Islet of Langerhans (tissue), 1 donor: ENCODE results near the gene GGA1.
"Not testable (repeated sequence)": the region's sequence is repeated elsewhere in the genome, so short reads cannot be mapped to it uniquely, and the experiment has no call there.

Experiments
- FAIRE-seq: peaks from one replicate; lab custom pipeline; 2011; peaks lifted over from hg19 to GRCh38; lab: Jason Lieb, UNC

Gene GGA1

DNA sequence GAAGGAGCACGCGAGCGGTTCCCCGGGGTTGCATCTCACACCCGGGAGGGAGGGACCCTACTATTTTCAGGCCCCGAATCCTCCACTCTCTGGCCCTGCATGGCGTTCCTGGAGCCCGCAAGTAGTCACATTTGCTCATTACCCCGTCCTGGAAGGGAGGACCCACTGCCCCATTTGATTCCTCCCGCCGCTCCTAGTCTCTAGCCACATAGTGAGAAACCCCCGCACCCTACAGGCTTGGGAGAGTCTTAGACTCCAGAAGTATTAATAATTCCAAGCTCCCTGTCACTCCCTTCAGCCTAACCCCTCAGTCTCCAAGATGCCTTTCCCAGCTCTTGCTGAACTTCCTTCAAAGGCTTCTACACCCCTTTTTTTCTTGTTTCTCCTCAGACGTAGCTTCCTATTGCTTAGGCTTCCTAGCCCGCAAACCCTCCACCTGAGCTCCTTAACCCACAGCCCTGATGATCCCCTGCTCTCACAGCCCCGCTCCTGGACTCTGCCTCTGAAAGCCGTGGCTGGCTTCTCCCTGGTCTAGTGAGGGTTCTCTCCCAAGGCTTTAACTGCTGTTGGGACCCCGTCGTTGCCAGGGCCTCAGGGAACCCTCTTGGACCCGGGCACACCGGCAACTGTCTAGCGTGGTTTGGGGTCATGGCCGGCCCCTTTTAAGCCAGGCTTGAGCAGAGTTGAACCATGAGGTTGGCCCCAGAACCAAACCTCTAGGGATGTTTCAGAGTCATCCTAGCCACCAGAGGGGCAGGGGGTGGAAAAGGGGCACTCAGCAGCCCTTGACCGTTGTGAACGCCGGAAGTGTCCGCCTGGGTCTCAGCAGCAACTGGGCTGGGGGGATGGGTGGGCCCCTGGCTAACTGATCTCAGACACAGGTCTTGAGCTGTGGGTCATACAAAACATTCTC is 862 bp downstream of the GGA1 start:
- no peak for FAIRE-seq

DNA sequence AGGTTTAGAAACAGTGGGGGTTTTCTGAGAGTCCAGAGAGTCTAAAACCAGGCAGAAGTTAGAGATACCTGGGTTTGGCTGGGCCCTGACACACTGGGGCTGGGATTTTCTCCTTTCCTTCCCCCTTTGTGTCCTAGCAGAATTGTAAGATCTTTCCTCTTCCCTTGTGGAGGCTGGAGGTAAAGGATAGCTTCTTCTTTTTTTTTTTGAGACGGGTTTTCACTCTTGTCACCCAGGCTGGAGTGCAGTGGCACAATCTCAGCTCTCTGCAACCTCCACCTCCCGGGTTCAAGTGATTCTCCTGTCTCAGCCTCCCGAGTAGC is 1.5 kb downstream of the GGA1 start:
- FAIRE-seq, result not testable (repeated sequence)

- FAIRE-seq, result no peak
Observed at GRCh38 chr22:37610480-37611129, 2.0 kb downstream of the GGA1 start.

DNA sequence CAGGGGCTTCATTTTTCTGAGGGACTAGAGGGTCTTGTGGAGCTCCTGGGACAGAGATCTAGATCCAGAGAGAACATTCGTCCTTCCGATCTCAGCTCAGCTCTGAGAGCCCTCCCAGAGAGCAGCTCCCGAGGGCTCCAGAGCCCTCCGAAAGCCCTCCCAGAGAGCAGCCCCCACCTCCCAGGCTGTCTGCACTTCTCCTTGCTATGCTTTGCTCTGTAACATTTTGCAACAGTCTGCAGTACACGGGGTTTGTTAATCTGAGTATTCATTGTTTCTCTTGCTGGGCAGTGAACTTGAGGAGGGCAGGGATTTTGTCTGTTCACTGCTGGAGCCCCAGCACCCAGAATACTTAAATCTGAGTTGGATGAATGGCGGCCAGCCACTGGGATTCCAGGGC is 2.6 kb downstream of the GGA1 start:
- FAIRE-seq, result no peak

- FAIRE-seq, result no peak
Observed at GRCh38 chr22:37616201-37617083, 7.8 kb downstream of the GGA1 start.

DNA sequence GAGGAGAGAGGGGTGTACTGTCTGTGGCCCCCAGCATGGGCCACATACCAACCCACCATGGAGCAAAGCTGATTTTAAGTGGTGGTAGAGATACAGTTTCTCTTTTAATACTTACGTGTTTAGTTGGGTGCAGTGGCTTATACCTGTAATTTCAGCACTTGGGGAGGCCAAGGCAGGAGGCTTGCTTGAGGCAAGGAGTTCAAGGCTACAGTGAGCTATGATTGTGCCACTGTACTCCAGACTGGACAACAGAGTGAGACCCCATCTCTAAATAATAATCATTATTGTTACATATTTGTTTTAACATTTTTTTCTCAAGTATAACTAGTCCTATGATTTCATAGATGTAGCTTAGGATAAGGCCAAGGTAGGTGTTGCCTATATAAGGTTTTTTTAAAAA is 8.8 kb downstream of the GGA1 start:
- no peak for FAIRE-seq

- no peak for FAIRE-seq
Observed at GRCh38 chr22:37618072-37618656, 9.5 kb downstream of the GGA1 start.

- FAIRE-seq, result no peak
Observed at GRCh38 chr22:37618674-37619073, 10.0 kb downstream of the GGA1 start.

GRCh38 chr22:37619991-37620390 is 11.4 kb downstream of the GGA1 start:
- FAIRE-seq, result no peak

DNA sequence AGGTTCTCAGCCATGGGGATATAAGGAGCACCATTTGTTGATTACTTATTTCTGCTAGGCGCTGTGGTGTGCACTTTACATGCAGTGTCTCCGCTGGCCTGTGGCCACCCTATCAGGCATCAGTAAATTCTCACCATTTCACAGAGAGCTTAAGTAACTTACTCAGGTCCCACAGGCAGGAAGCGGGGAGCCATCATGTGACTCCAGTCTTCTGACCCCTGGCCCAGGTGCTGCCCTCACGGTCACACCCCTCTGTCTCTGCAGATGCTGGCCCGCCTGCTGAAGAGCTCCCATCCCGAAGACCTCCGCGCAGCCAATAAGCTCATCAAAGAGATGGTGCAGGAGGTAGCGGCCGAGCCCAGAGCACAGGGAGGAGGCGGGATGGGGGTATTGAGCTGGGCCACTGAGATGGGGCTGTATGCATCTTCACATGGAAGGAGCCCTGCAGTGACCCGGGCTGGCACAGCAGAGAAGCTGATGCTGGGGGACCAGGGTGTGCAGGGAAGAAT is 12.8 kb downstream of the GGA1 start:
- no peak for FAIRE-seq

GRCh38 chr22:37623075-37624016 is 14.7 kb downstream of the GGA1 start:
- no peak for FAIRE-seq

DNA sequence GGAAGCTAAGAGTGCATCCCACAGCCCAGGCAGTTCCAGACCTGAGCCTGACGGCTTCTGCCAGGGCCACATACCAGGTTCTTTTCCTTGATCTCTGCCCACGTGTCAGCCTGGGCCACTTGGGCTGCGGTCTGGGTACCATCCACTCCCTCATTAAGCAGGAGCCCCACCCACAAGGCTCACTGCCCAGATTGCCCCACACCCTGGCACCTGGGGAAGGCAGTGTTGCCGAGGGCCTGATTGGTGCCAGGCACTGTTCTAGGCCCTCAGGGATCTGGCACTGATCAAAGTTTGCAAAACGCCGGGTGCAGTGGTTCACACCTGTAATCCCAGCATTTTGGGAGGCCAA is 15.4 kb downstream of the GGA1 start:
- FAIRE-seq, result no peak

- FAIRE-seq, result no peak
Observed at GRCh38 chr22:37624876-37625275, 16.2 kb downstream of the GGA1 start.

DNA sequence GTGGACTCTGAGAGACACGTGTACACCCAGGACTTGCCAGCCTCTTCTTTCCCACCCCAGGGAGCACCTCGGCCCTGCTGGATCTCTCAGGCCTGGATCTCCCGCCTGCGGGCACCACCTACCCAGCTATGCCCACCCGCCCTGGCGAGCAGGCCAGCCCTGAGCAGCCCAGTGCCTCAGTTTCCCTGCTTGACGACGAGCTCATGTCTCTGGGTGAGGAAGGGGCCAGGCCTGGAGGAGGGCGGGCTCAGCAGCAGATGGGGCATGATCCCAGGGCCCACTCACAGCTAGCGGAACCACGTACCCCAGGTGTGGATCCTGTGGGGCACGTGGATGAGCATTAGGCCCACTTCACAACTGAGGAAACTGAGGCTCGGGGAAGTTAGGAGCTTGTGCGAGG is 17.1 kb downstream of the GGA1 start:
- FAIRE-seq, result no peak

DNA sequence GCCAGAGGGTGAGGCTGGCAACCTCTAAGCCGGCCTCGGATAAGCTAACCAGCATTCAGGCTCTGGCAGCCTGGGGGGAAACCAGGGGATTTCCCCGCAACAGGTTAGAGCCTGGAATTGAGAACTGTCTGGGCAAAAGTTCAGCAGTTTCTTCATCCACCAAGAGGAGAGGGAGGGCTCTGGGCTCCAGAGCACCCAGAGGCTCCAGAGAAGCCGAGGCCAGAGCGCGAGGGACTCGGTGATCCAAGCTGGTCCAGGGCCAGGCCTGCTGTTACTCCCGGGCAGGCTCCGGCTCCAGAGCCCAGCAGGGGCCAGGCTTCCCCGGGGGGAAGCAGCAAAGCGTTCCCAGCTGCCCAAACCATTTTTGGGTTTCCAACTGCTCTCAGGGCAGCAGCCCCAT is 17.5 kb downstream of the GGA1 start:
- FAIRE-seq, result no peak

GRCh38 chr22:37626556-37627075 is 18.0 kb downstream of the GGA1 start:
- FAIRE-seq, result no peak

- FAIRE-seq, result no peak
Observed at GRCh38 chr22:37627121-37627520, 18.5 kb downstream of the GGA1 start.

- FAIRE-seq, result no peak
Observed at GRCh38 chr22:37627545-37627944, 18.9 kb downstream of the GGA1 start.

DNA sequence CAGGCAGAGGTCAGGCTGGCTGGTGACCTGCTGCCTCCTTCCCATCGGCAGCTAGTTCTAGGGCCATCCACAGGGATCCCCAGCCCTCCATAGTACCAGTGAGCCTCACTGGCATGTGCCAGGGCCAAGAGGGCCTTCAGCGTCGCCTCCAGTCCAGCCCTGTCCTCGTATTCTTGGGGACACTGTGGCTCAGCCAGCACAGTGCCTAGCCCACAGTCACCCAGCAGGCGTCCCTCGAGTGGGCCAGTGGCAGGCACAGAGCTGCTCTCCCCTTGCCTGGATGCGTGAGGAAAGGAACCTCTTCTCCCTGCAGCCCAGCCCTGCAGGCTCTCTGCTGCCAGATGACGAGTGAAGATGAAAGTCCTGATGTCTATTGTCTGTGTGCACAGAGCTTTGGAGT is 20.2 kb downstream of the GGA1 start:
- no peak for FAIRE-seq

GRCh38 chr22:37629928-37630327 is 21.3 kb downstream of the GGA1 start:
- FAIRE-seq, result no peak

GRCh38 chr22:37630839-37631435 is 22.3 kb downstream of the GGA1 start:
- no peak for FAIRE-seq
